Activated gamma-delta T cell treated with anti-CD3 and anti-CD28 coated beads, Interleukin-2, amount 50 U/mL, for 16 hours (primary cell): ENCODE results near the gene THOC1.
"Not testable (repeated sequence)": the region's sequence is repeated elsewhere in the genome, so short reads cannot be mapped to it uniquely, and the experiment has no call there.

Source experiments
- DNase-seq: peaks from one replicate; pipeline ENCODE4 v3.0.0-alpha.2; 2020; ENCODE audit warnings: low read depth

The THOC1 gene, protein sequence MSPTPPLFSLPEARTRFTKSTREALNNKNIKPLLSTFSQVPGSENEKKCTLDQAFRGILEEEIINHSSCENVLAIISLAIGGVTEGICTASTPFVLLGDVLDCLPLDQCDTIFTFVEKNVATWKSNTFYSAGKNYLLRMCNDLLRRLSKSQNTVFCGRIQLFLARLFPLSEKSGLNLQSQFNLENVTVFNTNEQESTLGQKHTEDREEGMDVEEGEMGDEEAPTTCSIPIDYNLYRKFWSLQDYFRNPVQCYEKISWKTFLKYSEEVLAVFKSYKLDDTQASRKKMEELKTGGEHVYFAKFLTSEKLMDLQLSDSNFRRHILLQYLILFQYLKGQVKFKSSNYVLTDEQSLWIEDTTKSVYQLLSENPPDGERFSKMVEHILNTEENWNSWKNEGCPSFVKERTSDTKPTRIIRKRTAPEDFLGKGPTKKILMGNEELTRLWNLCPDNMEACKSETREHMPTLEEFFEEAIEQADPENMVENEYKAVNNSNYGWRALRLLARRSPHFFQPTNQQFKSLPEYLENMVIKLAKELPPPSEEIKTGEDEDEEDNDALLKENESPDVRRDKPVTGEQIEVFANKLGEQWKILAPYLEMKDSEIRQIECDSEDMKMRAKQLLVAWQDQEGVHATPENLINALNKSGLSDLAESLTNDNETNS

DNA sequence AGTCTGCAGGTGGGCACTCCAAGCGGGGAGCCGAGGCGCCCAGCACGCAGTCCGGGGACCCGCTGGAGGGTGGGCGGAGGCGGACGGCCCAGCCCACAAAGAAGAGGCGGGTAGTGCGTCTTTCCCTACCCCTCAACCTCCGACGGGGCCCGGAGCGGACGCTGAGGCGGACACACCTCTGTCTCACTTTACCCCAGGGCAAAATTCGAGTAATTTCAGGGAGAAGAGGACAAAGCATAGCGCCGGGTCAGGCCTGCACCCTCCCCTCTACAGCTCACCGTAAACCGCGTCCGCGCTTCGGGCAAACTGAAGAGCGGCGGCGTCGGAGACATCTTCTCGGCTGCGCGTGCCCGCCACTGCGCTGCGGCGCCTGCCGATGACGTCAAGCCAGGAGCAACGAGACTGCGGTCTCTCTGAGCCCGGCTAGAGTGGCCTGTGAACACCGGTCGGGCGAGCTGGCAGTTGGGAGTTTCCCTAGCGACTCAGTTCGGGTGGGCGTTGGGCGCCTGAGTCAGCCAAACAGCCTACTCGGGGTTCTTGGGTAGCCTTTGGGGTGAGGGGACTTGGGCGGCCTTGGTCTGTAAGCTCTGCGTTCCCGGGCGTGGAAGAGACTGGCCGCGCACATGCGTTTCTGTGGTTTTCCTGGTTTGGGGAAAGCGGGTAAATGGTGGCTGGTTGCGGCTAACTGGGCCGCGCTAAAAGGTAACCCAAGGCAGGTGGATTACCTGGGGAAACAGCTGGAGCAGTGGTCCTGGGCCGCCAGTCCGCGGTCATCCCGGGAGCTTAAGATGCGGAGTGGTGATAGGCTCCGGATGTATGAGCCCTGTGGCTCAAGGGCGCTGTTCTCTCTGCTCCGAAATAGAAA, at the start of gene THOC1:
Gene THOC1 (minus strand): TSS at position 360 of the 865 bp plus-strand sequence. CDS start 28 bp downstream, at position 332.
- DNase-seq: peak; percentile 92

DNA sequence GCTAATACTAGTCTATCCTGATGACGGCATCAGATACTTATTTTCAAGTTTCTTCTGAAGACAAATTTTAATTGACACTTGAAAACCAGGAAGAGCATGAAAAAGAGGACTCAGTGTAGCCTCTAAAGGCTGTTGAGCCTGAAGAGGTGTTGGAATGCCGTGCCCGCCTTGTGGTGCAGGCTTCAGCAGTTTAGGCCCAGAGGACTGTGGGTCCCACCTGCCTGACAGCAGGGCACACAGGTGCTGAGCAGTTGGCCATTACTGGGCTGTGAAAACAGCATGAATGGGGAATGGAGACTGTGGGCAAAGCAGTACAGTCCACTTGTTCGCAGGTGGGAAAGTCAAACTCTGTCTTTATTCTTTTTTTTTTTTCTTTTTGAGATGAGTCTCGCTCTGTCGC, 49.8 kb upstream of the THOC1 start:
- no peak for DNase-seq

DNA sequence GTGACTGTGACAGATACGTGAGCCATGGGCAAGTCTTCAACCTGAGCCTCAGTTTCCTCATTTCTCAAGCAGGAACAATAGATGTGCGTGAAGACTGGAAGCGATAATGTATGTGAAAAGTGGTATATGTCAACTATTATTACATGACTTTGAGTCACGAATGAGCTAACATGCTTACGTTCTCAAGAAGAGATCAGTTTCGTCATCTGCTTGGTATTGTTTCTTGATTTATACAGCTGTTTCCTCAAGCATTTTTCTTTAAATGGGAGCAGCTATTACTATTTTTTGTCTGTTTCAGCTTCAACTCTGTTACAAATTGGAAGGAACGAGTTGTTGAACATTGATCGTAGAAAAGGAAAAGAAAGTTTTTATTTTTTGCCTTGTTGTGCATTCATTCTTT, 48.5 kb upstream of the THOC1 start:
- DNase-seq: no peak

DNA sequence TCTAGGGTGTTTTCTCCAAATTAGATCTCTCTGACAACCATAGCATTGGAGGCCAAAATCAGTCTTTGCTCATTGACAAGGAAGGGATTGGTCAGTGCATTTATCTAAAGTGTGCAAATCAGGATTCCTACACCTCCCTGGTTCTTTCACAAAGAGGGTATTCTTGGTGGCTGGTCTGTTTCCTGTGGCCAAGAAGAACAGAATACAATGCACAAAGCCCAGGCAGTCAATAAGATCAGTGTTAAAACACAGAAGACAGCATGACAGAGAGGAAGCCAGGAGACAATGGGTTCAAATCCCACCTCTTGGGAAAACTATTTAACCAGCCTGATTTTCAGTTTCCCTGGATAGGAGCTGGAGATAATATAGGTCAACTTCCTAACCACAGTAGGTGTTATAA, 46.1 kb upstream of the THOC1 start:
- DNase-seq: no peak

DNA sequence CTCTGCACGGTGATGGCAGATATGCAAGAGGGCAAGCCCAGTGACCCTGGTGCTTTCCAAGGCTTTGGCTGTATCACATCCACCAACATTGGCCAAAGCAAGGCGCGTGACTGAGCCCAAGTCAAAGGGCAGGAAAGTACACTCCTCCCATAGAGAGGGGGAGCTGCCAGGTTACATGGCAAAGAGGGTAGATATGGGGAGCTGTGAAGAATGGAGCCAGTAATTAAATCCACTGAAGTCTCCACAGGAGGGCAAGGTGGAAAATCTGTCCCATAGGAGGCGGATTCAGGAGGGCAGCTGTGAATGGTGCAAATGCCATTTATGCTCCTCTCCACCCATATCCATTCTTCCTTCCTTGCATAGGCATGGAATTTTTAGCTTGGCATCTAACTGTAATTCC, 44.6 kb upstream of the THOC1 start:
- DNase-seq: no peak

DNA sequence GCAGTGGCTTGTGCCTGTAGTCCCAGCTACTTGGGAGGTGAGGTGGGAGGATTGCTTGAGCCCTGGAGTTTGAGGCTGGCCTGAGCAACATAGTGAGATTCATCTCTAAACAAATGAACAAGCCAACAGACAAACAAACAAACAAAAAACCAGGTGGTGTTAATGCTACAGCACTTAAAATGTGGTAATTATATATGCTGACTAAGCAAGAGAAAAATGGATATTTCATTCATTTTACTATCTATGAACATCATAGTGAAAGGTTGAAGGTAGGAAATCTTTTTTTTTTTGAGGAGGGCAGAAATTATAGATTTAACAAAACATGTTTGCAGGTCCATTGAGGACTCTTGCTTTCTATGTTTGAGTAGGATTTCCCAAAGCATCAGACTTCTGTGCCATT, 42.2 kb upstream of the THOC1 start:
- no peak for DNase-seq

DNA sequence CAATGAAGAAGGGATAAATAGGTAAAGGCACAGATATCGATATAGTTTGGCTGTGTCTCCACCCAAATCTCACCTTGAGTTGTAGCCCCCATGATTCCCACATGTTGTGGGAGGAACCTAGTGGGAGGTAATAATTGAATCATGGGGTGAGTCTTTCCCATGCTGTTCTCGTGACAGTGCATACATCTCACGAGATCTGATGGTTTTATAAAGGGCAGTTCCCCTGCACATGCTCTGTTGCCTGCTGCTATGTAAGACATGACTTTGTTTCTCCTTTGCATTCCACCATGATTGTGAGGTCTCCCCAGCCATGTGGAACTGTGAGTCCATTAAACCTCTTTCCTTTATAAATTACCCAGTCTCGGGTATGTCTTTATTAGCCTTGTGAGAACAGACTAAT, 40.2 kb upstream of the THOC1 start:
- not testable (repeated sequence) for DNase-seq

DNA sequence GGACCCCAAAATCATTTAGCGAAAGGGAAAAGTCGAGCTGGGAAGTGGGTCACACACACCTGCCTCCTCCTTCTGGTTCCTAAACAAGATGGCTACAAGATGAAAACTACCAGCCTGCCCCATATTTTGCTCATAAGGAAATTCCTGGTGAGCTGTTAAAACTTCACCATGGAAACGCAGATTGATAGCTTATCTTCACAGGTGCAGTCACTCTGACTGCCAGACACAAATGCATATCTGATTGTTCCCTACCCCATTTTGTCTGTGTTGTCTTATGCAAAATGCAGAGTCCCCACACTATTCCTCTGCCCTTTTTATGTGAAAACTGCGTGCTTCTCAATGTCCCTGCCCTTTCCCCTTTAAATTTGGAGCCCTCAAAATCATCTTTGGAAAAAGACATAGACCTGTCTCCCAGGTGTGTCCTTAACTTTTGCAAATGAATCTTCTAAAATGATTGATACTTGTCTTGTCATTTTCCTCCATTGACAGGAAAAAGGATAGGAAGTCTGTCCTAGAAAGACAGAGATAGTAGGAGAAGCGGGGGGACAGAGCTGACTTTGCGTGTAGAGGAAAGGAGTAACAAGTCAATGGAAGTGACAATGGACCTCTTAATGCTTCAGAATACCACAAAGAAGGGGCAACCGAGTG, 38.9 kb upstream of the THOC1 start:
- DNase-seq: no peak

DNA sequence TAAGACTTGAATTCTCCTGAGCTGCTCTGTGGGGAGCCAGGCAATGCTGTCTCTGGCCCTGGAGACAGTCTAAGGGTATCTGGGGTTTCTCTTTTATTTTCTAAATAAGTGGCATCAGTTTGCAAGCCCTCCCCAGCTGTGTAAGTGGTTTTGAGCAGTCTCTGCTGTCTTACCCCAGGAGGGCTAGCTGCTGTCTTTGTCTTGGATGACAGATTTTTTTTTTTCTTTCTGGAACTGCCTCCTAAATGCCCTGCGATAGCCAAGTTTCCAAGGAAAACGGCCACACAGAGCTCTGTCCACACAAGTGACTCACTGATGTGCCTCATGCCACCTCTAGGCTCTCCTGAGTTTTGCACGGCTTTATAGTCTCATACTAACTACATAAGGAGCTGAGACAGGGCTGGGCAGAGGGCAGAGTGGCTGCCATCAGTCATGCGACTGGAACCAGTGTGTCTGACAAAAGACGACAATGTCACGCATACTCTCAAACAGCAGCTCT, 37.2 kb upstream of the THOC1 start:
- DNase-seq: no peak

DNA sequence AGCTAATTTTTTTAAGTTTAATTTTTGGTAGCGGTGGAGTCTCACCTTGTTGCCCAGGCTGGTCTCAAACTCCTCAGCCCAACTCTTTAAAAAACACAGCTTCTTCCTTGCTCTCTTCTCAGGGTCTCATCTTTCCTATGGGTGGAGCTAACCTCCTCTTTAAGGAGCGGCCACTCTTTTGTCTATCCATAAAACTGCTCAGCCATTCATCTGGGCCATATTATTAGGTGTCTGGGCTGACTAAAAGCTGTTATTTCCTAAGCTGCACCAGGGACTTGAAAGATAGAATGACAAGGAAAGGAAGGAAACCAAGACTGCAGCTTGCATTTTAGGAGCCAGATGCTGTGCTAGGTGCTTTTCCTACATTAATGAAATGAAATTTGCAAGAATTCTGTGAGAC, 35.8 kb upstream of the THOC1 start:
- no peak for DNase-seq

DNA sequence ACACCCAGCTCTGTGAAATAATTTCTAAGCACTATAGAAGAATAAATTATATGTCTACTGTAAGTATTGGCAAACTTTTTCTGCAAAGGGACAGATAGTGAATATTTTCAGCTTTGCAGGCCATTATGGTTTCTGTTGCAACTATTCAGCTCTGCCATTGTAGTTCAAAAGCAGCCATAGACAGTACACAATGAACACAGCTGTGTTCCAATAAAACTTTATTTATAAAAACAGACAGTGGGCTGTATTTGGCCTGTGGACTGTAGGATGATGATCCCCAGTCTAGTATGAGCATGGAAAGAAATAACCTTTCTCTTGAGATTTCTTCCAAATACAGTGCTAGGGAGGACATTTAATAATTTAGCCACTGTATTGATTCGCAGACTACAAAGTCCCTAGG, 35.2 kb upstream of the THOC1 start:
- DNase-seq: no peak

DNA sequence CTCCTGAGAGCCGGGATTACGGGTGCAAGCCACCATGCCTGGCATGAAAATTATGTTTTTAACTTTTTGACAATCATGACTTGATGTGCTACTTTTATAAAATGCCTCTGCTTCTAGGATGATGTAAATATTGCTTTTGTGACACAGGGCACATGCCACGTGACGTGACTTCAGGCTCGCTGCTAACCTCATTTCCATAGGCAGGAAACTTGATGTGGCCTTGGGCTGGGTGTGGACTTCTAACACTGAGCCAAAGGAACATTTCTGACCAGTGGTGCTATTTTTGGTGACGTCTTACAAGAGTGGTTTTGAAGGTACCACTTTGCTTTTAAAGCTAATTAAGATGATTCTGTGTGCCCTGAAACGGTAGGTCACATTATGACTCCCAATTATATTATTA, 34.2 kb upstream of the THOC1 start:
- DNase-seq: no peak

DNA sequence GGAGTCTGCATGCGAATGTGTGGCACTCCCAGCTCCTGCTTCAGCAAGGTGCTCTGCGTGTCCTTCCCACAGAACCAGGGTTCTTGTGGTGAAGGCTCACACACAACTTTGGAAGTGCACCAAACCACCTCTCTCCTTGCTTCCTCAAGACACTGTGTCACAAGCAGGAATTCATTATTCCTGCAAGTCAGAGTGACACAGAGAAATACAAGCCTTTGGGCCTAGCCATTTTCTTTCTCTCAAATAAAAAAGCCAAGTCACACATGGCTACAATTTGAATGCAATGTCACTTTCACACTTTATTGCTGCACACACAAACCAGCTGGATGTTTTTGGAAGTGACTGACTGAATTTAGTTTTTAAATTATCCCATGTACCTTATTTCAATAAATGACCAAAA, 30.1 kb upstream of the THOC1 start:
- DNase-seq: no peak

DNA sequence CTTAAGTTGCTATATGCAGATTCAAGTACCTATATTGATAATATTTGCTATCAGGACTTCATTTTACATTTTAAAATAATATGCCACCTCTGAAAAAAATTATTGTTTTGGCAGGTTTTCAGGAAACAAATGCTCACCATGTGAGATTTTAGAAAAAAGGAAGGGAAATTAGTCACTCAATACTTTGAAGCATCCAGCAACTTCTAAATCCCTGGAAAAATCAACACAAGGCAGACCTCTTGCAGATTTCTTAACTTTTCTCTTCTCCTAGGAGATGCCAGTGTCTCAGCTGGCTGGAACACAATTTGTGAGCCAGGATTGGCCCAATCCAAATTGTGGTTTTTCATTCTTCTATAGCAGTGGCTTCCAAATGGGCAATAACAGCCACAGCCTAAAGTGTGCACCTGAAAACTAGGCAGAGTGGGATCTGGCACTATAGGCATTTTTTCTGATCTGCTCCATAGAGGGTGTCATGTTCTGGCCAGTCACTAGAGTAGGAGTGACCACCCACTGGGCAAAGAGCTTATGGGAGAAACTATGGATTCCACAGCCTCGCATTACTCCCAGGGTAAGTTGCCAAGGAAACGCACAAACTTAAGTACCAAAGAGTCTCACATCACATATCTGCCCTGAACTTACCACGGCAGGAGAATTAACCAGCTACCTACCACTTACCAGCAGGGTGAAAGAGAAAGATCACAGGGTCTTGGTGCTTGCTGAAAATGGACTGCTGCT, 28.1 kb upstream of the THOC1 start:
- no peak for DNase-seq

DNA sequence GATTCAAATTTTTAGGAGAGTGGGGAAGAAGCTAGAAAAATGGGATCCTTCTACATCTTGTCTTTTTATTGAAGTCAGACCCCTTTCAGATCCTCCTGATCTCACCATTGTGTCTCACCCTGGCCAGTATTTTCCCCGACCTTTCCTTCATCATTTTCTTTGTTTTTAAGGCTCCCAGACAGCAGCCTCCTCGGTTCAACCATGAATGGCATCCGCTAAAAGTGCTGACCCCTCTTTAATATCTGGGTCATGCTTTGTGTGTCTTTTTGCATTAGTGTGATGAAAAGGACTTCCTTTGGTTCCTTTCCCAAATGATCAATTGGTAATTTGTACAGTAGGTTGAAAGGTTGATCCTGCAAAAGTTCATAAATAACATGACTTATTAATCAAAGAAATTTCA, 26.7 kb upstream of the THOC1 start:
- no peak for DNase-seq

DNA sequence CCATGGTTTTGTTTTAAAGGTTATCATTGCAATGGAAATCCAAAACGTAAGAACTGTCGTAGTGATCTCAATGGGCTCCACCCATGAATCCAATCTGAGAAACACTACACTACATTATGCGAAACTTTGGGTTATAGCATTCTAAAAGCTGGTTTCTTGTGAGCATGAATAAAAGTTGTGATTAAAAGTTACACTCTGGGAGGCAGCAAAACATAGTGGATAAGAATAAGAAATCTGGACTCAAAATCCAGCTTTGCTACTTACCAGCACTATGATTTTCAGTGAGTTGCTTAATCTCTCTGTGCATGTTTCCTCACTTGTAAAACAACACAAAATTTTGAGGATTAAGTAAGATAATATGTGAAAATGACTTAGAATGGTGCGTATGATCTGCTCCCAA, 25.7 kb upstream of the THOC1 start:
- no peak for DNase-seq

DNA sequence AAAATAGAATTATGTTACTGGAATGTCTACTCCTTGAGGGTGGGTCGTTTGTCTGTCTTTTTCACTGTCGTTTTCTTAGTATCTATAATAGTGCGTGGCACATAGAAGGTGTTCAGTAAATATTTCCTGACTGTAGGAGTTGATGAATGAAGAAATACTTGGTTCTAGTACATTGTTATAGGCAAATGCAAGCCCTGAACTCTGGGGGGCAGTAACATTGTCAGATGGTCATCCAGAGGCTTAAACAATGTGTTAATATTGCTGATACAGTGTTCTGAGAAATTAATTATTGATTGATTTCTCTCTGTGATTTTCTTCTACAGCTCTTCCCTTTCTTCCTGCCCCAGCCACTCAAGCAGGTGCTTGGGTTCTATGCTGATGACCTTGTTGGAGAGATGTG, 24.4 kb upstream of the THOC1 start:
- no peak for DNase-seq

DNA sequence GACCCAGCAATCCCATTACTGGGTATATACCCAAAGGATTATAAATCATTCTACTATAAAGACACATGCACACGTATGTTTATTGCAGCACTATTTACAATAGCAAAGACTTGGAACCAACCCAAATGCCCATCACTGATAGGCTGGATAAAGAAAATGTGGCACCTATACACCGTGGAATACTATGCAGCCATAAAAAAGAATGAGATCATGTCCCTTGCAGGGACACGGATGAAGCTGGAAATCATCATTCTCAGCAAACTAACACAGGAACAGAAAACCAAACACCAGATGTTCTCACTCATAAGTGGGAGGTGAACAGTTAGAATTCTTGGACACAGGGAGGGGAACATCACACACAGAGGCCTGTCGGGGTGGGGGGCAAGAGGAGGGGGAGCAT, 22.1 kb upstream of the THOC1 start:
- not testable (repeated sequence) for DNase-seq

DNA sequence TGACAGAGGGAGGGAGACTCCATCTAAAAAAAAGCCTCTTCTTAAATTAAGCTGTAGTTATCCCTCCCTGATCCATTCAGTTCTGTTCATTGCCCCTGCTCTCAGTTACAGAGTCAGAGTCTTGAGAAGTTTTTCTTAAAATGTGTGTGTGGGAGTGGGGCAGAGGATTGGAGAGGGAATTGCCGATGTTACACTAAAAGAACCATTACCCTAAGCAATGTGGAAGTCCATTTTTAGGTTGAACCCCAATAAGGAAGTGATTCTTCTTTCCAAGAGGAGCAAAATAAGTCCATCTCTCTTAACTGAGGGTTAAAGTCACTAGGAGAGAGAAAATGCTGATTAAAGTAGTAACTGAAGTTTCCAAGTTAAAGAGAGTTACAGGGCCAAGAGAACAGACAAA, 21.2 kb upstream of the THOC1 start:
- DNase-seq: no peak

DNA sequence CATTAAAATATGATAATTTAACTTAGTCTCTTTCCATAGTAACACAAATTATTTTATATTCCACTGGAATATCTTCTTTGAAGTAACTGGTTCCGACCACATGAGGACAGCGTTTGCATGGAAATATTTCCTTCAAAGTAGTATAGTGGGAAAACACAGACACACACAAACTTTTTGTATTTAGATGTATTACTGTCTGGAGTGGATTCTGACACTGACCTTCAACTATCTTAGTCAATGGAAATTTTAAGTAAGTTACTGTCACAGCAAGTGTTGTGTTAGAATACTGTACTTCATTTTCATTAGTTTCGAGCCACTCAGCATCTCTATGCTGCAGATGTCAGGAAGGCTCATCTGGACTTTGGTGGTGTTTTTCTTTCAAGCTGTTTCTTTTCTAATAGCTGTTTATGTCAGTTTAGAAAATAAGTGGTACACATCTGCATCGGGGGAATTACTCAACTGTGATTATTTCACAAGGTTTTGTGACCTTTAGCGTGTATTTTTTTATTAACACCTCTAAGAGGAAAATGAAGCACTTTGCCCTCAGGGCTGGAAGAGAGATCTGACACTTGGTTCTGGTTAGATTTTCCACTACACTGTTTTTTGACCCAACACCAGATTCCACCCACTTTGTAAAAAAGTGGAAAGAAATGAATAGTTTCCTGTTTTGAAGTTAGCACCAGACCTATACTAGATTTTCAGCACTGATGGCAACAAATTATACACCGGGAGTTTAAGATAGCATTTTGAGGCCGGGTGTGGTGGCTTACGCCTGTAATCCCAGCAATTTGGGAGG, 18.9 kb upstream of the THOC1 start:
- no peak for DNase-seq

DNA sequence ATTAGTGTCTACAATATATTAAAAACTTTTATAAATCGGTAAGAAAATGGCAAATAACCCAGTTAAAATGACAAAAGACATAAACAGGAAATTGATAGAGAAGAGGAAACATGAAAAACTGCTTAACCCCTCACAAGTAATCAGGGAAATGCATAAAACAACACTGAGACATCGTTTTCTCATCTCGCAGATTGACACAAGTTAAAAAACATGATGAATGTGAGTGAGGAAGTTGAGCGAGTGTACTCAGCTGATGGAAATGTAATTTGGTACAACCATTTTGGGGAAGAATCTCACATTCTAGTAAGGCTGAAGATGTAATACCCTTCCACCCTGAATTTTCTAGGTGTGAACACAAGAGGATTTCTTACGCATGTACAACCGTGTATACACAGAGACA, 18.0 kb upstream of the THOC1 start:
- DNase-seq: no peak
